CD4-positive, alpha-beta T cell treated with Interleukin-6 for 4 hours (primary cell): ENCODE results near the gene KIF21B.
A peak's percentile ranks its signal among the peaks of the same experiment; 100 is the strongest.

ENCODE experiments used
- DNase-seq: peaks from one replicate; pipeline ENCODE4 v3.0.0-alpha.2; 2020; ENCODE audit warnings: mixed read lengths

KIF21B gene

GRCh38 chr1:200989337-200989736 lies 34.2 kb downstream of the KIF21B start:
- no peak for DNase-seq

DNA sequence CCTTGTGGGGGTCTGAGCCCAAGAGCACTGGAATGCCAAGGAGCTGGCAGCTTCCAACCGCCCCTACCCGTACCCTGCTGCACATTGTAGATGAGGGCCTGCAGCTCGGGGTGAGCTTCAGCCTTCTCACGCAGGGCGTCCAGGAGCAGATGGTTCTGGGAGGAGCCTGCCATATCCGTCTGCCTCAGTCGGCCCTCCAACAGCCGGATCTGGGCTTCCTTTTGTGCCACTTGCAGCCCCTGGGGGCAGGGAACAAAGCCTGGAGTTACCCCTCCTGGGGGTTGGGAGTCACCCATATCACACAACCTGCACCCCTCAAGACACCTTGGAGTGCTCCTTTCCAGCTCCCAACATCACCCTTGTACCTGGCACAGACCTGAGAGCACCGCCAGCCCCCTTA lies 34.8 kb downstream of the KIF21B start:
- DNase-seq, result no peak

DNA sequence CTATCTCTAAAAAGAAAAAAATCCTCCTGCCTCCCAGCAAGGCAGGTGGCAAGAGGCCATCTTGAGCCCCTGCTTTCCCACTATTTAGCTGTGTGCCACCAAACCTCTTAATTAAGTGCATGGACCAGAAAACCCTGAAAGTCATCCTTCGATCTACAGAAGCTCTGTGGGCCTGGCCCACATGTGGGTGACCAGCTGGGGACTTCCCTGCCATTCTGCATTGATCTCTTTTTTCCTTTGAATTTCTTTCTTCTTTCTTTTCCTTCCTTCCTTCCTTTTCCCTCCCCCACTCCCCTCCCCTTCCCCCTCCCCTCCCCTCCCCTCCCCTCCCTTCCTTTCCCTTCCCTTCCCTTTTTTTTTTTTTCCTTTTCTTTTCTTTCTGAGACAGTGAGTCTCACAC lies 38.0 kb downstream of the KIF21B start:
- no peak for DNase-seq

DNA sequence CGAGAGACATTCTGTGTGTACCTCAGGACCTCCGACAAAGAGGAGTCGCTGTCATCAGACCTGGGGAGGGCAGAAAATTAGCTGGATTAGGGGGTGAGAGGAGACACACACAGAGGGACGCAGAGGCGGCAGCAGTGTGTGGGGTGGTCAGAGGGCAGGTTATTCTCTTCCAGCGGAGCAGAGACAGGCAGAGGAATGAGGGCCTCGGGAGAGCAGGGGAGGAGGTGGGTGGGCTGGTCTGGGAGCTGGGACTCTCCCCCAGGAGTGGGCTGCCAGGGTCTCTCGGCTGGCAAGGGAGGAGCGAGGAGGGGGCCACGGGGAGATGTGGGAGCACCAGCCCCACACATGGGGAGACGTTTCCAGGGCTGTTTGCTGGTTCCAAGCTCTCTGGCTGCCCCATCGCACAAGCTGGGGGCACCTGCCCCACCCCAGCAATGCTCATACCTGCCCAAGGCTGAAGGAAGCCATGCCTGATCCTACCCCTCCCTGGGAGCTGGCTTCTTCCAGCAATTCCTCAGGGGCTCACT lies 40.4 kb downstream of the KIF21B start:
- DNase-seq, result no peak

- no peak for DNase-seq
These were observed 41.2 kb downstream of the KIF21B start for GRCh38 chr1:200982071-200982945.

DNA sequence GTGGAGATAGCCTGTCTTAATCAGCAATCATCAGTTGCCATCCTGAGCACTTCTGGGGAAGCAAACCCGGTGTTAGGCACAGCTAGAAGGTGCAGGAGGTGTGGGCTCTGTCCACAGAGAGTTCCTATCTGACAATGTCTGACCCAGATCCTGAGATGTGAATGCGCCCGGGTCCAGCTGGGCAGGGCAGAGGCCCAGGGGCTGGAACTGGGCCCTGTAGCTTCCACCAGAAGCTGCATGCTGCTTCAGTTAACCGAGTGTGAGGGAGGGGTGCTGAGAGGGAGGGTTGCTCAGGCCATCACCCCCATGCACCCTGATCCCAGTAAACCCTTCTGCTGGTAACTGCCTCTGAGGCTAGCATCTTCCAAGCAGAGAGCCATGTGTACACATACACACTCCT lies 42.2 kb downstream of the KIF21B start:
- no peak for DNase-seq

- DNase-seq, result no peak
These were observed 42.6 kb downstream of the KIF21B start for GRCh38 chr1:200980873-200981272.

GRCh38 chr1:200980452-200980772 lies 43.1 kb downstream of the KIF21B start:
- no peak for DNase-seq

GRCh38 chr1:200979574-200980451 lies 43.7 kb downstream of the KIF21B start:
- DNase-seq, result peak; percentile 76

GRCh38 chr1:200977071-200977754 lies 46.3 kb downstream of the KIF21B start:
- no peak for DNase-seq

DNA sequence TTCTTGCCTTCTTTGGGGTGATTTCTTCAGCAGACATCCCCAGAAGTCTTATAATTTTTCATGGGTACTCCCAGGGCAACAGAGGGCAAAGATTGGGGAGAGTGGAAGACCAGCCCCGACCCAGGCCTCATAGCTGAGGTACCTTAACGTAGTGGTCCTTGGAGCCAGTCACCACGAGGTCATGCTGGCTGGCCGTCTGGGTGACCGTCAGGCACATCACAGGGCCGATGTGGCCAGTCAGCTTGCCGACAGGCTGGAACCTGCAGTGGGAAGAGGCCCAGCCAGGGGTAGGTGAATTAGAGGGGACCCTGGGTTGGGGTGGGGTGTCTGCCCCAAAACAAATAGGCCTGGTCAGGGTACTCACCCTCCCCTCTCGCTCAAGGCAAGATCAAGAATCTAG lies 46.9 kb downstream of the KIF21B start:
- no peak for DNase-seq

DNA sequence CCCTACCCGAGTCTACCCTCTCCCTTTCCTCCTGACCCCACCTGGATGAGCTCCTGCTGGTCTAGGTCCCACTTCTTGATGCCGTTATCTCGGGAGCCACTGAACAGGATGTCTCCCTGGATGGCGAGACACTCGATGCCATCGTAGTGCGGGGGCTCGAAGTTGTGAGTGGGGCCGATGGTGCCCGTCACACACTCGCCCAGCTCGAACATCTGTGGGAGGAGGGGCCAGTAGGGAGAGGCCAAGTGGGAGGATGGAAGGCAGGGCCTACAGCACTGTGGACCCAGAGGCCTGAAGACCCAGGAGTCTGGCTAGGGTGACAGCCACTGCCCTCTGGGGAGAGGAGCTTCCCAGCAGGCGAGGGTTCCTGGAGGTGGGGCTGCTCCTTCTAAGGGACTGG lies 48.1 kb downstream of the KIF21B start:
- DNase-seq, result no peak

GRCh38 chr1:200974711-200975110 lies 48.8 kb downstream of the KIF21B start:
- DNase-seq, result no peak

GRCh38 chr1:200973937-200974657 lies 49.4 kb downstream of the KIF21B start:
- no peak for DNase-seq

DNA sequence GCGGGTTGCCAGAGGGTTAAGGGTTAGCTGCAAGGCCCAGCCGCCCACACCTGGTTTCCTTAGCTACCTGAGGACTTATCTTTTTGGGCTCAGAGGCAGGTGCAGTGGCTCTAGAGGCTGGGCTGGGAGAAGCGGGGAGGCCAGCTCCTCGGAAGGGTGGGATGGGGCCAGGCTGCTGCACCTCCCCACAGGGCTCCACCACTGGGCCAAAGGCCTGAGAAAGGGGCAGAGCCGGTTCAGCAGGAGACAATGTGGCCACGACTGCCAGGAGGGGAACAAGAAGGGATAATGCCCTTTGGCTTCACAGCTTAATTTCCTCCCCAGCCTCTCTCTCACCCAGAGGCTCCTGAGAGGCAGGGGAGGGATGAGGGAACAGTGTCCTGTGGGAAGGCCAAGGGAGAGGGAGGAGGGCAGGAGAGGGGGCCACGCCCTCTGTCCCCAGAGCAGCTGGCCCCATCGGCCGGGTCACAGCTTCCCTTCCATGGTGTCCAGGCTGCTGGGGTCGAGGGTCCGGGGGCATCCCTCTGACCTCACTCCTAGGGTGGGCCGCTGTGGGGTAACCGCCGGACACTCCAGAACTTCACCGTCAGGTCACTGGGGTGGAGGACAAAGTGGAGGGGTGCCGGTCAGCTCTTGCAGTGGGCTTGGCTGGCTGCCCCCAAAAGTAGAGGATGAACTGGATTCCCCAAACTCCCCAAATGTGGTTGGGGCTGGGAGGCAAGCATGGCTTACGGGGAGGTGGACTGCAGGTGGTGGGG lies 50.4 kb downstream of the KIF21B start:
- no peak for DNase-seq

DNA sequence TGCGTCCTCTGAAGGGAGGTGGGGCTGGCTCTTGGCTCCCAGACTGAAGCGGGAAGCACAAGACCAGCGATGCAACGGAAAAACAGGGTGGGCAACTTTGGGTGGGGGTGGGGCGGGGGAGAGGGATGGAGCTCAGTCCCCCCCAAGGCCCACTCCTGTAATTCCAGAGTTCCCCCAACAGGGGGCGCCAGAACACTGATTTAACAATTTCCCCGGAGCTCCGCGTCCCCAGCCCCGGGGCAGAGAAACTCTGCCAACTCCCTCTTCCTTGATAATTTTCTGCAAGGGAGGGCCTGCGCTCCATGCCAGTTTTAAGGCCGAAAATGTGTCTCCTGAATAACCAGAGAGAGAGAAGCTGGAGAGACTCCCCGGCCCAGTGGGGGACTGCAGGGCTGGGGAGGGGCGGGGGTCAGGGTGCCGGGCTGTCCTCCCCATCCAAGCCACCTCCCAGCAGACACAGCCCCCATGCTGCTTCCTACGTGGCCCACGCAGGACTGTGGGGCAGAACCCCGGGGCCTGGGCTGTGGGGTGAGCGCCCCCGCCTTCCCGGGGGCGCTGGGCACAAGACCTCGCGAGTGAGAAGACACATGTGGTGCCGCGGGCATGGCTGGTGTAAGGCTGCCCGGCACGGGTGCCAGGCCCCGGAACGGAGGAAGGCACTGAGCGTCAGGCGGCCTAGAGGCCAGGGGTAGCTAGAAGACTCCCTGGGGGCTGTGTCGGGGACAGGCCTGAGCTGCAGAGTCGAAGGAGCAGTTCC lies 51.4 kb downstream of the KIF21B start:
- peak; percentile 74 for DNase-seq

DNA sequence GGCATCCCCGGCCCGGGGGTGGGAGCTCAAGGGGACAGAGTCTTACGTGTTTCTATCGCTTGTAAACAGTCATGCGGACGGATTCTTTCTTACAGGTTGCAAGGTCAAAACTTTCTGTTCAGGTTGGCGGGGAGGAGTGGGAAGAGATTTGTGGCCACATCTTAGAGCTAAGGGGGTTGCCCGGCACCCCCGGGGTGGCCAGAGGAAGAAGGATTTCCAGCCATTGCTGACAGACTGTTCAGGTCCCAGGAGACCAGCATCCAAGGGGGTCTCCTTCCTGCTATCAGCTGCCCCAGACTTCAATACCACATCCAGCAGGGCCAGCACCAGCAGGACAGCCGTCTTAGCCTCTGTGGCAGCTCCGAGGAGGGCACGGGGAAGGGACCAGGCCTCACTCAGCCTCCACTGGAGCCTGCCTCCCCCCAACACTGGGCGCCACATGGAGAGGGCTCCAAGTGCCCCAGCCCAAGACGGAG lies 52.0 kb downstream of the KIF21B start:
- no peak for DNase-seq

GRCh38 chr1:200970771-200971427 lies 52.6 kb downstream of the KIF21B start:
- no peak for DNase-seq

DNA sequence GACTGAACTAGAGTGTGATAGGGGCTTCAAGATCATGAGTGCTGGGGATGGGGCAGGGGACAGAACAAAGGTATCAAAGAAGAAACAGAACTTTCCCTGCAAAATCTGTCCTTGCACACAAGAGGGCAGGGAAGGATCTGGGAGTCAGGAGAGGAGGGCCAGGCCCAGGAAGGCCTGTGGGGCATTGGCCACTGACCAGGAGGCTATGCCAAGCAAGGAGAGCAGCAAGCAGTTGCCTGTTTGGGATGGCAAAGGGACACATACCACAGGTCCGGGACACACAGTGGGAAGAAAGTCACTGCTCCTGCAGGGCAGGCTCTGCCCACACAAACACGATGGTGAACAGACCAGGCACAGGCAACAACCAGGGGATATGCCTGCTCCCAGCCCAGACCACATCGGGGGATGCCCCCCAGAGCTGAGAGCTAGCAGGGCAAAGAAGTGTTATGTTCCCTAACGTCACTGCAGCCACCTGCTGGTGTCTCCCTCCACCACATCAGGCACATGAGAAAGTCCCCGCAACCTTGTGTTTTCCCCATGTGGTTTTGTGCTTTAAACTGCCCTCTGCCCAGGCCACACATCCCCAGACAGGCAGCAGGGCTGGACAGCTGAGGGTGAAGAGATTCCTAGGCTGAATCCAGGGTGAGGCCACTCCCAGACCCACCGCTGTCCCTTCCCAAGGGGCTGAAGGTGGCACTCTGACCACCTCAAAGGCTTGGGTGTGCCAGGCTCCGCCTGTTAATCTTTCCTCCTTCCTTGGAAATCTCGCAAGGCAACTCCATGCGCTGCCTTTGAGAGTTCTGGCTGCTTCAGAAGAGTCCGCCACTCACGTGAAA lies 53.6 kb downstream of the KIF21B start:
- no peak for DNase-seq
